Uterus (tissue), 4 donors: ENCODE results near the gene THEMIS2. TPM values are rescaled to one million over a fixed set of nuclear protein-coding genes. Genes with fewer than 3 reads are reported as not detected.

Experiments
- DNase-seq, 2 donors: peaks; one replicate each; pipeline ENCODE4 v3.0.0-alpha.2; 2019 to 2020
- H3K27ac ChIP-seq, 2 donors: fragments of 200-600 bp; sonication (generic); 1 replicate in 1 of 2; 2 replicates in 1 of 2; pipeline ENCODE4 v1.5.1; 2016 to 2018
- H3K27me3 ChIP-seq, 2 donors: fragments of 200-600 bp; sonication (generic); one replicate each; pipeline ENCODE4 v1.5.1; 2018 to 2019; ENCODE audit warnings: control low read depth in 1 of 2
- H3K36me3 ChIP-seq, 2 donors: fragments of 200-600 bp; sonication (generic); one replicate each; pipeline ENCODE4 v1.5.1; 2019; ENCODE audit warnings: control low read depth in 1 of 2
- H3K4me1 ChIP-seq, 2 donors: fragments of 200-600 bp; sonication (generic); one replicate each; pipeline ENCODE4 v1.5.1; 2018 to 2019; ENCODE audit warnings: control low read depth in 1 of 2
- H3K4me3 ChIP-seq, 2 donors: fragments of 200-600 bp; sonication (generic); 1 replicate in 1 of 2; 2 replicates in 1 of 2; pipeline ENCODE4 v1.5.1; 2018 to 2019; ENCODE audit warnings: mild to moderate bottlenecking in 1 of 2
- H3K9me3 ChIP-seq, 2 donors: fragments of 200-600 bp; sonication (generic); one replicate each; pipeline ENCODE4 v1.5.1; 2019; ENCODE audit warnings: control low read depth in 1 of 2
- CTCF ChIP-seq, 4 experiments: fragments of 200-600 bp in 2 of 4; fragments of 450-650 bp in 2 of 4; sonication (generic) in 2 of 4; IDR thresholded peaks; one replicate each; pipeline ENCODE4 v1.5.1; 2016 to 2019; ENCODE audit warnings: antibody characterized with exemption in 4 of 4, mild to moderate bottlenecking in 2 of 4, moderate library complexity in 1 of 4
- POLR2A ChIP-seq, 2 donors: fragments of 450-650 bp; IDR thresholded peaks; one replicate each; pipeline ENCODE4 v1.6.1; 2016; ENCODE audit warnings: antibody characterized with exemption in 2 of 2, mild to moderate bottlenecking in 1 of 2, moderate library complexity in 1 of 2
- intact Hi-C: fragments of 100-400 bp; cut with DNase I; formaldehyde crosslinking; loops from one replicate; pipeline ENCODE4 v1.15.1; 2023; ENCODE audit warnings: low total_unique reads
- small RNA-seq: library from RNA; depleted of rRNA; stranded (forward); fragments of <200 nt; gene quantifications from one replicate; pipeline ENCODE3, GENCODE V24; 2016
- total RNA-seq, 4 donors: library from RNA; depleted of rRNA in 3 of 4; stranded (reverse); fragments of >200 nt in 3 of 4; gene quantifications; one replicate each; pipeline versions ENCODE4 v1.1.0 to v1.2.4, GENCODE V29; 2014 to 2023
- donor health status: DM: yes; HTN: yes; CAD: no.

The THEMIS2 gene
- total RNA-seq, 4 donors from 2014 or later, result 5.1 to 28.9 (median 15.8) TPM

- H3K27ac ChIP-seq, result no peak overlapping the region
- H3K27me3 ChIP-seq, result no peaks in the 10 kb centered on the region
- TF ChIP-seq CTCF (IDR thresholded peaks at IDR 0.05) (no peak), POLR2A (IDR thresholded peaks at IDR 0.05) (no peak)
- no peak for DNase-seq
- intact Hi-C loops, result no loop called here
- no peak overlapping the region for H3K4me3 ChIP-seq
- no peaks in the 10 kb centered on the region for H3K36me3 ChIP-seq
- no peaks in the 10 kb centered on the region for H3K4me1 ChIP-seq
- H3K9me3 ChIP-seq, result no peaks in the 10 kb centered on the region
Measured at GRCh38 chr1:27931759-27932158, 59.4 kb downstream of the THEMIS2 start.

GRCh38 chr1:27934818-27935549 is 62.6 kb downstream of the THEMIS2 start, which contains the start of gene SMPDL3B:
SMPDL3B (plus strand) TSS chr1:27935000; CDS start chr1:27935184, 184 bp downstream.
- TF ChIP-seq POLR2A (IDR thresholded peaks at IDR 0.05), result no peak
- TF ChIP-seq CTCF (IDR thresholded peaks at IDR 0.05), result no peak
- H3K27ac ChIP-seq, result no peak within 1 kb of the TSS
- intact Hi-C loops, result no loop called here
- DNase-seq, result no peak
- no peaks in the 10 kb centered on the region for H3K9me3 ChIP-seq
- H3K4me1 ChIP-seq, result no peaks in the 10 kb centered on the region
- no peaks in the 10 kb centered on the region for H3K27me3 ChIP-seq
- no peaks in the 10 kb centered on the region for H3K36me3 ChIP-seq
- no peak within 1 kb of the TSS for H3K4me3 ChIP-seq

- no peaks in the 10 kb centered on the region for H3K36me3 ChIP-seq
- H3K4me3 ChIP-seq, result no peak overlapping the region
- no peak overlapping the region for H3K27ac ChIP-seq
- H3K27me3 ChIP-seq, result no peaks in the 10 kb centered on the region
- no peak for TF ChIP-seq POLR2A (IDR thresholded peaks at IDR 0.05)
- no peak for TF ChIP-seq CTCF (IDR thresholded peaks at IDR 0.05)
- intact Hi-C loops, result no loop called here
- no peaks in the 10 kb centered on the region for H3K9me3 ChIP-seq
- no peaks in the 10 kb centered on the region for H3K4me1 ChIP-seq
- no peak for DNase-seq
Measured at GRCh38 chr1:27935721-27936120, 63.4 kb downstream of the THEMIS2 start.

Small RNA genes within 50 kb of the gene (small RNA-seq; reads per million reads assigned to genes)
- gene RNU6-1245P (not detected), gene SCARNA1 (96.1 reads per million, percentile 94 among the genes with 10 or more reads in this experiment)

Other genes starting within 250 kb of the THEMIS2 start
- gene FGR, start 237.4 kb upstream of the THEMIS2 start, total RNA-seq, result 10 to 100 TPM in 3 of 4 donors, 1 to 10 TPM in 1; 3.0 to 35.9 (median 18.8) TPM
- gene IFI6, start 200.4 kb upstream of the THEMIS2 start, total RNA-seq, result 100 to 1,000 TPM in 1 of 4 donors, 10 to 100 TPM in 3; 64.4 to 103 (median 79.5) TPM
- 10 to 100 TPM in 3 of 4 donors, 1 to 10 TPM in 1; 5.4 to 26.6 (median 20.5) TPM for gene FAM76A, start 146.6 kb upstream of the THEMIS2 start, total RNA-seq
- gene STX12, start 99.3 kb upstream of the THEMIS2 start, total RNA-seq, result 10 to 100 TPM; 24.4 to 67.8 (median 56.2) TPM
- 10 to 100 TPM; 32.3 to 57.5 (median 43.6) TPM for gene PPP1R8, start 41.8 kb upstream of the THEMIS2 start, total RNA-seq
- 10 to 100 TPM in 3 of 4 donors, 1 to 10 TPM in 1; 5.6 to 50.9 (median 34.1) TPM for gene RPA2, start 42.0 kb downstream of the THEMIS2 start, total RNA-seq
- gene SMPDL3B, start 62.5 kb downstream of the THEMIS2 start, total RNA-seq, result 1 to 10 TPM in 1 of 4 donors, not detected in 3; 6.6 TPM
- gene XKR8, start 87.4 kb downstream of the THEMIS2 start, total RNA-seq, result 1 to 10 TPM in 3 of 4 donors, not detected in 1; 2.8 to 8.2 (median 5.0) TPM
- gene EYA3, start 216.1 kb downstream of the THEMIS2 start, total RNA-seq, result 10 to 100 TPM in 3 of 4 donors, 1 to 10 TPM in 1; 7.2 to 30.4 (median 13.1) TPM